Ovary (tissue), 3 donors: ENCODE measurements around the gene C3orf80.

Experiments used
- CTCF ChIP-seq, 3 donors: fragments of 450-650 bp in 2 of 3; fragments of 200-600 bp in 1 of 3; IDR thresholded peaks; one replicate each; pipeline versions ENCODE4 v1.5.1 to v1.8.0; 2016 to 2022; ENCODE audit warnings: antibody characterized with exemption in 3 of 3, mild to moderate bottlenecking in 1 of 3
- POLR2A ChIP-seq: fragments of 450-650 bp; IDR thresholded peaks from one replicate; pipeline ENCODE4 v1.6.1; 2017; ENCODE audit warnings: antibody characterized with exemption, mild to moderate bottlenecking, moderate library complexity
- donor health status: DM: no; HTN: no; CAD: no.

GRCh38 chr3:160183345-160184076, 41.7 kb upstream of the C3orf80 start:
- TF ChIP-seq CTCF (IDR thresholded peaks at IDR 0.05) (no peak), POLR2A (no peak)
